ENCODE results near the gene SIRT3. TPM values are rescaled to one million over a fixed set of nuclear protein-coding genes. Genes with fewer than 3 reads are reported as not detected.
"Not testable (repeated sequence)": the region's sequence is repeated elsewhere in the genome, so short reads cannot be mapped to it uniquely, and the experiment has no call there.

The SIRT3 gene
- total and polyA plus RNA-seq, 11 donors = 21.2 to 46.5 (median 27.3) TPM

DNA sequence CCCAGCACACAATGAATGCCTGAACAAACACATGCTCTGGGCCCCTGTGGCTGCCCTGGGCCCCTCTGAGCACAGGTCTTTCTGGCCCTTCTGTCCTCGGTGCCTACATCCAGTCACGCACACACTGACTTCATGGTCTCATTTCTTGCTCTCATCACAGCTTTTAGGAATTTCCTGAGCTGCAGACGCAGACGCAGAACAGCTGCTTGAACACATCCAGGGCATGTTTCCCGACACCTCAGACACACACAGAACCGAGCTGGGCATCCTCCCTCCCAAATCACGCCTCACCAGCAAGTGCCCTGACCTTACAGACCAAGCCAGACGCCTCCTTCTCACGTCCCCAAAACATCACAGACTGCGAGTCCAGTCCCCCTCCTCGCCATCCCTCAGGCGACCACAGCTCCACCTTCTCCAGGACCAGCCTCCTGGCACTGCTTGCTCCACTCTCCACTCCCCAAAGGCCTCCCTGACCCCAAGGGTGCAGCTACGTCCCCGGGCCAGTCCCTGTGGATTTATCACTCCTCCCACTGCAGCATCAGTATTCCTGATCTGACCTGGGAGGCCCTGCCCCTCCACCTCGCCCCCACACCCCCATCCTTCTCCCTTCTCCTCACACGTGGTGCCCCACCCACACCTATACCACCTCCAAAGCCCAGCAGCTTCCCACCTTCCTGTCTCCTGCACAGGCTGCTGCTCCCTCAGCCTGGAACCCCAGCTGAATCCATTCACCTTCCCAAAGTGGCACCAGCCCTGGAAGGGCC, 12.9 kb downstream of the SIRT3 start:
- H3K27me3 ChIP-seq = no peaks in the 10 kb centered on the region
- peaks cover 0 to 14% (median 0%) of the 10 kb centered on the region in 12 donors for H3K4me1 ChIP-seq
- ATAC-seq = peak in 1 of 4 donors; percentile 29
- peaks cover 0 to 28% (median 9%) of the 10 kb centered on the region in 9 donors for H3K36me3 ChIP-seq
- no peaks in the 10 kb centered on the region for H3K9me3 ChIP-seq
- DNase-seq = no peak
- peak overlapping the region in 1 of 12 donors; percentile 57 for H3K27ac ChIP-seq
- TF ChIP-seq POLR2A (IDR thresholded peaks at IDR 0.05) = no peak
- TF ChIP-seq, protein P1, sequence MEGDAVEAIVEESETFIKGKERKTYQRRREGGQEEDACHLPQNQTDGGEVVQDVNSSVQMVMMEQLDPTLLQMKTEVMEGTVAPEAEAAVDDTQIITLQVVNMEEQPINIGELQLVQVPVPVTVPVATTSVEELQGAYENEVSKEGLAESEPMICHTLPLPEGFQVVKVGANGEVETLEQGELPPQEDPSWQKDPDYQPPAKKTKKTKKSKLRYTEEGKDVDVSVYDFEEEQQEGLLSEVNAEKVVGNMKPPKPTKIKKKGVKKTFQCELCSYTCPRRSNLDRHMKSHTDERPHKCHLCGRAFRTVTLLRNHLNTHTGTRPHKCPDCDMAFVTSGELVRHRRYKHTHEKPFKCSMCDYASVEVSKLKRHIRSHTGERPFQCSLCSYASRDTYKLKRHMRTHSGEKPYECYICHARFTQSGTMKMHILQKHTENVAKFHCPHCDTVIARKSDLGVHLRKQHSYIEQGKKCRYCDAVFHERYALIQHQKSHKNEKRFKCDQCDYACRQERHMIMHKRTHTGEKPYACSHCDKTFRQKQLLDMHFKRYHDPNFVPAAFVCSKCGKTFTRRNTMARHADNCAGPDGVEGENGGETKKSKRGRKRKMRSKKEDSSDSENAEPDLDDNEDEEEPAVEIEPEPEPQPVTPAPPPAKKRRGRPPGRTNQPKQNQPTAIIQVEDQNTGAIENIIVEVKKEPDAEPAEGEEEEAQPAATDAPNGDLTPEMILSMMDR (IDR thresholded peaks at IDR 0.05) = no peak
- 74 to 83% (median 79%) methylated on average over 16 of the region's 16 CpGs for WGBS, 4 donors
- H3K4me3 ChIP-seq = no peak overlapping the region
- intact Hi-C loops (cut with DNase I) = no loop called here

DNA sequence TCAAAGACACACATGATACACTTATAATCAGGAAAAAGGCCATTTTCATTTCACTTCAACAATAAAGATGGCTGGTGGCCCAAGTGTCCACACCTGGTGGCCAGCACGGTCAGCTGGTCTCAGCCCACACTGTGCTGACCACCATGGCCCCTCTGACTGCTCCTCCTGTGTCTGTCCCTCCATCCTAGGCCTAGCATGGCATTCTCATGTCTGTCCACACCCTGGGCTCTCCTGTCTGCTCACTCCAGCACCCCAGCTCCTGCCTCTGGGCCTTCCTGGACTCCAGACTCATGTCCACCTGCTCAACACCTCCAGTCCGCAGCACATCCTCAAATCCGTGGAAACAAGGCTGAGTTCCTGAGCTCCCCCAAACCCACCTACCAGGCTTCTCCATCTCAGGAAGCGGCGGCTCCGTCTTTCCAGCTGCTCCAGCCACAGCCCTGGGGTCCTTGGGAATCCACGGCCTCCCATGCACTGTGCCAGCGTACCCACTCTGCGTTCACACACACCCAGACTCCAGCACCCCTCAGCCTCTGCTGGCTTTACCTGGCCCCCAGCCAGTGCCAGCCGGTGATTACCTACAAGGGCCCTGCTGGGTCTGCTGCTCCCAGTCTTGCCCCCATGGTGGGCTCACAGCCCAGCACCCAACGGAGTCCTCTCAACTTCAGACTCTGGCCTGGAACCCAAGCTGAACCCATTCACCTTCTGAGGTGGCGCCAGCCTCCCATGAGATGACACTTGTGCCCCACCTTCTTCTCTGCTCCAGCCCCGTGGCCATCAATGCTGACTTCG, 13.9 kb downstream of the SIRT3 start:
- intact Hi-C loops (cut with DNase I) = no loop called here
- H3K4me3 ChIP-seq = no peak overlapping the region
- peaks cover 0 to 36% (median 10%) of the 10 kb centered on the region in 9 donors for H3K36me3 ChIP-seq
- peak overlapping the region in 2 of 12 donors; percentile 57 to 60 for H3K27ac ChIP-seq
- H3K4me1 ChIP-seq = peaks cover 0 to 14% (median 0%) of the 10 kb centered on the region in 12 donors
- H3K9me3 ChIP-seq = no peaks in the 10 kb centered on the region
- 95 to 96% (median 96%) methylated on average over 14 of the region's 14 CpGs for WGBS, 4 donors
- DNase-seq (no peak), ATAC-seq (peak in 2 of 4 donors; percentile 10 to 24)
- no peak for TF ChIP-seq POLR2A (IDR thresholded peaks at IDR 0.05)
- TF ChIP-seq, protein P1 (IDR thresholded peaks at IDR 0.05) = no peak
- H3K27me3 ChIP-seq = no peaks in the 10 kb centered on the region

DNA sequence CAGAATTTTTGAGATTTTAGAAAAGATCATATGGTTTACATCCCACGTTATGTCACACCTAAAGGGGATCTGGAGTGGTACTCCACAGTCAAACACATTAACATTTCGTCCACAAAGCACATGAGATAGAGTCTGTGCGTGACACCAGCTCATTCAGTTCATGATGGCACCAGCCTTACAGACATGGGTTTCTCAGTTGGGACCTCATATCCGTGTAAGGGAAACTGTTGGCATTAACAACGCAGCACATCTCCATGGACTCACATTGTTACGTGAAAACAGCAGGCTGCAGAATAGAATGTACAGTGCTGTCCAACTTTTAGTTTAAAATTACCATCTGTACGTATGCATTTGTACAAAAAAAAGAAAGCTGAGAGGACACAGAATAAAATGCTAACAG, 14.6 kb downstream of the SIRT3 start:
- WGBS, 4 donors = 75 to 94% (median 82%) methylated on average over 7 of the region's 7 CpGs
- Histone ChIP-seq H3K36me3 (peaks cover 0 to 39% (median 12%) of the 10 kb centered on the region in 9 donors), H3K27ac (peak overlapping the region in 1 of 12 donors; percentile 57), H3K9me3 (no peaks in the 10 kb centered on the region), H3K4me3 (no peak overlapping the region), H3K4me1 (peaks cover 0 to 14% (median 0%) of the 10 kb centered on the region in 12 donors), H3K27me3 (no peaks in the 10 kb centered on the region)
- ATAC-seq (peak in 1 of 4 donors; percentile 61), DNase-seq (no peak)
- intact Hi-C loops (cut with DNase I) = no loop called here
- TF ChIP-seq, protein P1 (IDR thresholded peaks at IDR 0.05) = no peak
- TF ChIP-seq POLR2A (IDR thresholded peaks at IDR 0.05) = no peak

DNA sequence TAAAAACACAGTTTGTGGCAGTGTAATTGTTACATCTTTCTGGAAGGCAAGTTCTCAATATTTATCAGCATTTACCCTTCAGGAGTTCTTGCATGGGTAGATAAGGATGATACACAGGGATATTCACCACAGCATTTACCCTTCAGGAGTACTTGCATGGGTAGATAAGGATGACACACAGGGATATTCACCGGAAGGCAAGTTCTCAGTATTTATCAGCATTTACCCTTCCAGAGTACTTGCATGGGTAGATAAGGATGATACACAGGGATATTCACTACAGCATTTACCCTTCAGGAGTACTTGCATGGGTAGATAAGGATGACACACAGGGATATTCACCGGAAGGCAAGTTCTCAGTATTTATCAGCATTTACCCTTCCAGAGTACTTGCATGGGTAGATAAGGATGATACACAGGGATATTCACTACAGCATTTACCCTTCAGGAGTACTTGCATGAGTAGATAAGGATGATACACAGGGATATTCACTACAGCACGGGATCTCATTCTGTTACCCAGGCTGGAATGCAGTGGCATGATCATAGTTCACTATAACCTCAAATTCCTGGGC, 15.4 kb downstream of the SIRT3 start:
- intact Hi-C loops (cut with DNase I); H3K4me3 ChIP-seq; DNase-seq; H3K9me3 ChIP-seq; H3K27me3 ChIP-seq; ATAC-seq: not testable (repeated sequence)
- Histone ChIP-seq H3K27ac (peak overlapping the region in 1 of 12 donors; percentile 57), H3K36me3 (peaks cover 0 to 47% (median 20%) of the 10 kb centered on the region in 9 donors), H3K4me1 (peaks cover 0 to 14% (median 0%) of the 10 kb centered on the region in 12 donors)
- 53 to 71% (median 62%) methylated on average over 2 to 3 of the region's 3 CpGs for WGBS, 4 donors

All from heart left ventricle (tissue), 16 donors.